ENCODE measurements around the gene RAD23A.

Gene RAD23A

DNA sequence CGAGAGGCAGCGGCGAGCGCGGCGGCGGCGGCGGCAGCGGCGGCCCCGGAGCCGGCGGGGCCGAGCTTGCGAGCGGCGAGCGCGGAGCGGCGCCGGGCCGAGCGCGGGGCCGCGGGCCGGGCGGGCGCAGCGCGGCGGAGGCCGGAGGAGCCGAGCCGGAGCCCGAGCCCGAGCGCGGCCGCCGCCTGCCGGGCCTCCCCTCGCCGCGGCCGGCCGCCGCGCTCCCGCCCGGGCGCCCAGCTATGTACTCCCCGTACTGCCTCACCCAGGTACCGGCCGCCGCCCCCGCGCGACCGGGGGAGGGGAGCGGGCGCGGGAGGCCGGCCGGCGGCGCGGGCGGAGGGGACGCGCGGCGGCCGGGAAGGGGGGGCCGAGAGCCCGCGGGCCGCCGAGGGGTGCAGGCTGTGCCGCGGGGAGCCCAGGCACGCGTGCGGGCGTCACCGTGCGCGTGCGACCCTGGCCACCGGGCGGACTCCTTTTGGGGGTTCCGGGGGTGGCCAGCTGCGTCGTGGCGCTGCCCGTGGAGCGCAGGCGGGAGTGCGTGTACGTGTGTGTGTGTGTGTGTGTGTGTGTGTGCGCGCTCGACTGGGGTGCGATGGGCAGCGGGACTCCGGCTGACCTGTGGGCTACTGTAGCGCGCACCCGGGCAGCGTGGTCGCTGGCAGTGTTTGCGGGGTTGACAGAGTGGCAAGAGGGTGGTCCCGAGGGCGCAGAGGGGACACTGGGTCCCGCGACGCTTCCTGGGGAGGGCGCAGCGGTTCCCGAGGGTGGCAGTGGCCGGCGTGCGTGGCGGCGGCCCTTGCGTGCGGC lies 50.1 kb downstream of the RAD23A start:
- DNase-seq (ENCODE audit: low read depth), result peak; percentile 31
- H3K4me3 ChIP-seq (ENCODE audit: low read depth, low read length), result peak overlapping the region; percentile 21
- TF ChIP-seq, protein P1, sequence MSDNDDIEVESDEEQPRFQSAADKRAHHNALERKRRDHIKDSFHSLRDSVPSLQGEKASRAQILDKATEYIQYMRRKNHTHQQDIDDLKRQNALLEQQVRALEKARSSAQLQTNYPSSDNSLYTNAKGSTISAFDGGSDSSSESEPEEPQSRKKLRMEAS (IDR thresholded peaks at IDR 0.05; ENCODE audit: low read depth, low read length), result no peak
- TF ChIP-seq POLR2A (IDR thresholded peaks at IDR 0.05; ENCODE audit: extremely low read depth, insufficient read length) (no peak), CTCF (IDR thresholded peaks at IDR 0.05; ENCODE audit: low read depth, low read length) (no peak), MYC (IDR thresholded peaks at IDR 0.05; ENCODE audit: low read depth, low read length) (no peak)

DNA sequence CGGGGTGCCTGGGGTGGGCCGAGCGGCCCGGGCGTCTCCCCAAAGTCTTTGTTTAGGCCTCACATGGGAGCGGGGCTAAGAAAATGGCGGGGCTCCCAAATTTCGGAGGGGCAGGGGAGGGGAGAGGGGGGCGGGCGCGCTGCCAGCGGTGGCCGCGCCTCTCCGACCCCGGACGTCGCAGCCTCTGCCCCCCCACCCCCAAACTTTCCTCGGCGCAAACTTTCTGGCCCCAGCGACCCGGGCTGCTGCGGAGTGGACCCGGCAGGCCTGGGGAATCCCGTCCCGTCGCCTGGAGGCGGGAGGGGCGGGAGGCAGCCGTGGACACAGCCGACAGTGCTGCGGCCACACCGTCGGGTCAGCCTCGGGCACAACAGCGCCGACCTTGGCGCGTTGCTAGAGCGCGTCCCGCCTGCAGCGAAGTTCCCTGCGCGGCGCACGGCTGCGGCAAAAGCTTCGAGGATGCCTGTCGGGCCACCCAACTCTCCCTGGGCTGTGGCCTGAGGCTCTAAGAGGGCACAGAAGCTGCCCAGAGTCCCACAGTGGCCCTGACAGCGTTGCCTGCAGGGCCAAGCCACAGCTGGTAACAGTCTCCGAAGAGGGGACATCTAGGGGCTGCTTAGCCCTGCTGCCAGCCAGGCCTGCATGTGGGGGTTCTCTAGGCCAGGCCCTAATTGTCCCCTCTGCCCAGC lies 50.9 kb downstream of the RAD23A start:
- DNase-seq (ENCODE audit: low read depth), result no peak
- TF ChIP-seq MYC (IDR thresholded peaks at IDR 0.05; ENCODE audit: low read depth, low read length), result no peak
- TF ChIP-seq CTCF (IDR thresholded peaks at IDR 0.05; ENCODE audit: low read depth, low read length), result no peak
- TF ChIP-seq, protein P1 (IDR thresholded peaks at IDR 0.05; ENCODE audit: low read depth, low read length), result no peak
- no peak for TF ChIP-seq POLR2A (IDR thresholded peaks at IDR 0.05; ENCODE audit: extremely low read depth, insufficient read length)
- no peak overlapping the region for H3K4me3 ChIP-seq (ENCODE audit: low read depth, low read length)

DNA sequence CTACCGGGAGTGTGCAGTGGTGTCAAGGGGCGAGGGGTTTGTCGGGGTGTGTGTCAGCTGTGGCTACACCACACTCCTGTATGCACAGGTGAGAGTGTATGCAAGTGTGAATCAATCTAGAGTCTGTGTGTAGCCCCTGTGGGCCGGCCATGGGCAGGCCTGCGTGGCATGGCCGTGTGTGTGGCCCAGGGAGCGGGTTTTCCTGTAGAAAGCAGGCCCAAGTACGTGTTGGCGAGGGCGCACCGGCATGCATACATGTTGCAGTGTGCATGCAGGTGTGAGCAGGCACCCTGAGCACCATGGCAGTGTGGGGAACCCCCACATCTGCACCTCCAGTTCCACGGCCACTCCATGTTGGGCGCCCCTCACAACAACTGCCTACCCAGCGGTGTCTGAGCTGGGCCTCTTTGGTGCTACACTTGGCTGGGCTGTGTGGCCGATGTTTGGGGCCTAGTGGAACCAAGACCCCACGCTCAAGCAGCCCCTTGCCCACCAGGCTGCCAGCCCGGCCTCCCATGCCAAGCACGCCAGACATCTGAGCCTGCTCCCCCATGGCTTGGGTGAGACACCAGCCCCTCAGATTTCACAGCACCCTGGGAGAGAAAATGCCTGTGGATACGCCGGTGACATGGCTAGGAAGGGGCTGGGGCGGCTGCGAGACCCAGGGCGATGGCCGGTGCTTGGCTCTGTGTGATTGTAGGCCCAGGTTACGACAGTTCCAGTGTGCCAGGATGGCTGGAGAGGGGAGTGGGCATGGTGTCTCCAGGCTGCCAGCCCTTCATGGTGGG lies 51.7 kb downstream of the RAD23A start:
- TF ChIP-seq CTCF (IDR thresholded peaks at IDR 0.05; ENCODE audit: low read depth, low read length) (no peak), MYC (IDR thresholded peaks at IDR 0.05; ENCODE audit: low read depth, low read length) (no peak), POLR2A (IDR thresholded peaks at IDR 0.05; ENCODE audit: extremely low read depth, insufficient read length) (no peak)
- TF ChIP-seq, protein P1 (IDR thresholded peaks at IDR 0.05; ENCODE audit: low read depth, low read length), result no peak
- H3K4me3 ChIP-seq (ENCODE audit: low read depth, low read length), result no peak overlapping the region
- DNase-seq (ENCODE audit: low read depth), result no peak

DNA sequence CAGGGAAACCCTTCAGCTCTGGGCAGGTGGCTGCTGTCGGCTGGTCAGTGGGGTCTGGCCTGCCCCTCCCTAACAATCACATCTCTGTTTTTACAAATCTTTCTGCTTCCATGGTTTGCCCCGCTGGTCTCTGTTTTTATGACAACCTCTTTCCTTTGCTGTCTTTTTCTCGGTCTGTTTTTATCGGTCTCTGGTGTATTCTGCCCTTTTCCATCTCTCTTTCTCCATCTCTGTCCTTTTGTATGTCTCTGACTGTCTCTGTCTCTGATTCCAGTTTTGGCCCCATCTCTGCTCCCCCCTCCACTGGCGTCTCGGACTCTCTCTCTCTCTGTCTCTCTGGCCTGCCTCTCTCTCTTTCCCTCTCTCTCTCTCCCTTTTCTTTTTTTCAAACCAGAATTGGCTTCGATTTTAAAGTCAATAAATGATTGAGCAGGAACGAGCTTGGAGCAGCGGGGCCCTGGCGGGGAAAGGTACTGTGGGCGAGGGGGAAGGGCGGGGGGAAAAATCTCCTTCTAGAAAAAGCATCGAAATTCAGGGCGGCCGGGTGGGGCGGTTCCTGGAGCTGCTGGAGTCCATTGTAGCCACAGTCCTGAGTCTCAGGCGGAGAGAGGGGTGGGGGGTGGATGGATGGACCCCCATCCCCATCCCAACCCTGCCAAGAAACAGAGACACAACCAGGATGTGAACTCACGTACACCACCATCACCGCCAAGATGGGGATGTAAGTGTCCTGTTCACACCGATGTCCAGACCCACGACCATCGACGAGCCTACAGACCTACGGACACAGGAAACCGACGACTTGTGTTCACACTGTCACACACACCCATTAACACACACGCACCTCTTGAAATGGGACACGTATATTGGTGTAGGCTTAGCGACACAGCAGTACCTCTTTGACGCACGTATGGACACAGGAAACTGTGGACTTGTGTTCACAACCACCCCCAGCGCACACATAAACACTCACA lies 52.6 kb downstream of the RAD23A start:
- no peak for TF ChIP-seq CTCF (IDR thresholded peaks at IDR 0.05; ENCODE audit: low read depth, low read length)
- TF ChIP-seq POLR2A (IDR thresholded peaks at IDR 0.05; ENCODE audit: extremely low read depth, insufficient read length), result no peak
- TF ChIP-seq MYC (IDR thresholded peaks at IDR 0.05; ENCODE audit: low read depth, low read length), result no peak
- TF ChIP-seq, protein P1 (IDR thresholded peaks at IDR 0.05; ENCODE audit: low read depth, low read length), result no peak
- H3K4me3 ChIP-seq (ENCODE audit: low read depth, low read length), result no peak overlapping the region
- no peak for DNase-seq (ENCODE audit: low read depth)

DNA sequence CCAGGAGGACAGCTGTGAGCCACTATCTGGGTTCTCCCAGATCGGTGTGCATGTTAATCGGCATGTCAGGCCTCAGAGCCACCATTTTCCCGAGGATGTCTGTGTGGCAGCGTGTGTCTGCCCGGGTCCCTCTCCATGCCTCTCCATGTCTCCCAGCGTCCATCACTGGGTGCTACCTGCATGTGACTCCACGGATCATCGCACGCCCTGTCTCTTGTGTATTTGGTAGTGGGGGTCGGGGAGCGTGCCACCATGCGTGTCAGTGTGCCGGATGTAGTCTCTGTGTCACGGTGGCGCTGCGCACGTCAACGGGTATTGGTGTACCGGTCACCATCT lies 55.5 kb downstream of the RAD23A start:
- TF ChIP-seq MYC (IDR thresholded peaks at IDR 0.05; ENCODE audit: low read depth, low read length), result no peak
- TF ChIP-seq POLR2A (IDR thresholded peaks at IDR 0.05; ENCODE audit: extremely low read depth, insufficient read length), result no peak
- TF ChIP-seq CTCF (IDR thresholded peaks at IDR 0.05; ENCODE audit: low read depth, low read length), result no peak
- H3K4me3 ChIP-seq (ENCODE audit: low read depth, low read length), result no peak overlapping the region
- no peak for DNase-seq (ENCODE audit: low read depth)
